Transverse colon (tissue), 4 donors: ENCODE results near the gene TLCD3A.

Experiments
- CTCF ChIP-seq, 5 experiments: fragments of 200-600 bp in 3 of 5; fragments of 450-650 bp in 2 of 5; sonication (generic) in 3 of 5; IDR thresholded peaks; 1 replicate in 2 of 5; 2 replicates in 3 of 5; pipeline ENCODE4 v1.5.1; 2016 to 2017; ENCODE audit warnings: antibody characterized with exemption in 5 of 5, inconsistent platforms in 3 of 5, mild to moderate bottlenecking in 2 of 5, moderate library complexity in 1 of 5
- EP300 ChIP-seq: sonication (generic); formaldehyde crosslinking; IDR thresholded peaks from one replicate; pipeline ENCODE4 v1.6.1; 2017; ENCODE audit warnings: antibody characterized with exemption, low read depth
- POLR2A ChIP-seq: fragments of 450-650 bp; IDR thresholded peaks from one replicate; pipeline ENCODE4 v1.6.1; 2016; ENCODE audit warnings: antibody characterized with exemption, mild to moderate bottlenecking, moderate library complexity
- POLR2AphosphoS5 ChIP-seq, 3 donors: sonication (generic); formaldehyde crosslinking; IDR thresholded peaks; one replicate each; pipeline ENCODE4 v1.6.1; 2016; ENCODE audit warnings: antibody characterized with exemption in 3 of 3

- no peak for TF ChIP-seq CTCF (IDR thresholded peaks at IDR 0.05)
- TF ChIP-seq POLR2AphosphoS5 (IDR thresholded peaks at IDR 0.05) = no peak
- TF ChIP-seq POLR2A = peak; percentile 25
- TF ChIP-seq EP300 = no peak
These were observed 715 bp downstream of the TLCD3A start for GRCh38 chr17:732902-733720.
